Colonic mucosa (tissue), 4 donors: ENCODE measurements around the gene TMEM132E. TPM values are rescaled to one million over a fixed set of nuclear protein-coding genes. Genes with fewer than 3 reads are reported as not detected.

Experiments used
- DNase-seq: peaks from one replicate; pipeline ENCODE4 v3.0.0-alpha.2; 2020
- H3K27ac ChIP-seq: fragments of 200-600 bp; one replicate; pipeline ENCODE4 v1.8.0; 2021
- H3K27me3 ChIP-seq: fragments of 200-600 bp; one replicate; pipeline ENCODE4 v1.8.0; 2021
- H3K36me3 ChIP-seq: fragments of 200-600 bp; one replicate; pipeline ENCODE4 v1.8.0; 2021
- H3K4me1 ChIP-seq: fragments of 200-600 bp; one replicate; pipeline ENCODE4 v1.8.0; 2021; ENCODE audit warnings: mild to moderate bottlenecking
- H3K4me3 ChIP-seq: fragments of 200-600 bp; one replicate; pipeline ENCODE4 v1.8.0; 2021
- H3K9ac ChIP-seq, 2 donors: one replicate each; pipeline ENCODE4 v1.7.0; 2013; ENCODE audit warnings: control low read depth in 2 of 2, low read depth in 2 of 2, low read length in 2 of 2
- H3K9me3 ChIP-seq: fragments of 200-600 bp; one replicate; pipeline ENCODE4 v1.8.0; 2021
- CTCF ChIP-seq: fragments of 200-600 bp; IDR thresholded peaks from one replicate; pipeline ENCODE4 v1.8.0; 2022; ENCODE audit warnings: antibody characterized with exemption, mild to moderate bottlenecking
- intact Hi-C: fragments of 100-400 bp; cut with DNase I; formaldehyde crosslinking; loops from one replicate; pipeline ENCODE4 v1.14.1; 2022
- total RNA-seq, 2 donors: library from RNA; stranded (reverse); fragmentation: NEBNext Ultra II Directional in 1 of 2; extraction: Animal tissue kit (Norgen Biotek cat#: 25700) in 1 of 2; gene quantifications; one replicate each; pipeline ENCODE4 v1.2.1, GENCODE V29; 2021
- donor health status: healthy.
- donor health status: DM: no; HTN: no; CAD: no.
- donor health status: DM: no; HTN: no; CAD: no.

TMEM132E gene
- total RNA-seq, 2 donors from 2014 or later = 0.10 to 0.11 TPM

GRCh38 chr17:34553907-34554306, 25.5 kb upstream of the TMEM132E start:
- no peaks in the 10 kb centered on the region for H3K9me3 ChIP-seq
- no peak overlapping the region for H3K27ac ChIP-seq
- no peak for TF ChIP-seq CTCF
- intact Hi-C loops = no loop called here
- no peak for DNase-seq
- no peaks in the 10 kb centered on the region for H3K4me1 ChIP-seq
- H3K27me3 ChIP-seq = no peaks in the 10 kb centered on the region
- H3K36me3 ChIP-seq = no peaks in the 10 kb centered on the region
- H3K9ac ChIP-seq = no peak overlapping the region
- no peak overlapping the region for H3K4me3 ChIP-seq

GRCh38 chr17:34556384-34556783, 23.0 kb upstream of the TMEM132E start:
- intact Hi-C loops = no loop called here
- Histone ChIP-seq H3K27ac (no peak overlapping the region), H3K4me3 (no peak overlapping the region), H3K9ac (no peak overlapping the region), H3K4me1 (no peaks in the 10 kb centered on the region), H3K9me3 (no peaks in the 10 kb centered on the region), H3K36me3 (no peaks in the 10 kb centered on the region), H3K27me3 (peaks cover 3% of the 10 kb centered on the region)
- no peak for TF ChIP-seq CTCF
- DNase-seq = no peak

- DNase-seq = no peak
- intact Hi-C loops = no loop called here
Measured at GRCh38 chr17:34556931-34557330, 22.5 kb upstream of the TMEM132E start.

GRCh38 chr17:34561328-34561727, 18.1 kb upstream of the TMEM132E start:
- H3K9ac ChIP-seq = no peak overlapping the region
- H3K36me3 ChIP-seq = no peaks in the 10 kb centered on the region
- DNase-seq = no peak
- peaks cover 3% of the 10 kb centered on the region for H3K27me3 ChIP-seq
- no peaks in the 10 kb centered on the region for H3K4me1 ChIP-seq
- H3K9me3 ChIP-seq = no peaks in the 10 kb centered on the region
- intact Hi-C loops = no loop called here
- H3K4me3 ChIP-seq = no peak overlapping the region
- no peak for TF ChIP-seq CTCF
- no peak overlapping the region for H3K27ac ChIP-seq

More at GRCh38 chr17:34556931-34557330, 22.5 kb upstream of the TMEM132E start:
- no peak for TF ChIP-seq CTCF
- H3K36me3 ChIP-seq = no peaks in the 10 kb centered on the region
- H3K4me3 ChIP-seq = no peak overlapping the region
- H3K9me3 ChIP-seq = no peaks in the 10 kb centered on the region
- no peaks in the 10 kb centered on the region for H3K4me1 ChIP-seq
- no peak overlapping the region for H3K9ac ChIP-seq
- H3K27me3 ChIP-seq = peaks cover 3% of the 10 kb centered on the region
- H3K27ac ChIP-seq = no peak overlapping the region

- H3K36me3 ChIP-seq = no peaks in the 10 kb centered on the region
- H3K9ac ChIP-seq = no peak overlapping the region
- no peaks in the 10 kb centered on the region for H3K9me3 ChIP-seq
- H3K4me3 ChIP-seq = no peak overlapping the region
- no peak for DNase-seq
- intact Hi-C loops = no loop called here
- H3K27ac ChIP-seq = no peak overlapping the region
- H3K27me3 ChIP-seq = peaks cover 3% of the 10 kb centered on the region
- no peaks in the 10 kb centered on the region for H3K4me1 ChIP-seq
- TF ChIP-seq CTCF = no peak
Measured at GRCh38 chr17:34562387-34562786, 17.0 kb upstream of the TMEM132E start.

GRCh38 chr17:34565713-34566112, 13.7 kb upstream of the TMEM132E start:
- no peak overlapping the region for H3K4me3 ChIP-seq
- no peaks in the 10 kb centered on the region for H3K27me3 ChIP-seq
- intact Hi-C loops = no loop called here
- TF ChIP-seq CTCF = no peak
- H3K27ac ChIP-seq = no peak overlapping the region
- H3K9me3 ChIP-seq = no peaks in the 10 kb centered on the region
- DNase-seq = no peak
- no peaks in the 10 kb centered on the region for H3K36me3 ChIP-seq
- H3K9ac ChIP-seq = no peak overlapping the region
- no peaks in the 10 kb centered on the region for H3K4me1 ChIP-seq
